ENCODE measurements around the gene CDK5R1. TPM values are rescaled to one million over a fixed set of nuclear protein-coding genes. Genes with fewer than 3 reads are reported as not detected.
A peak's percentile ranks its signal among the peaks of the same experiment; 100 is the strongest.

Gene CDK5R1
- polyA plus RNA-seq, 10 donors, result 6.0 to 12.2 (median 8.3) TPM

DNA sequence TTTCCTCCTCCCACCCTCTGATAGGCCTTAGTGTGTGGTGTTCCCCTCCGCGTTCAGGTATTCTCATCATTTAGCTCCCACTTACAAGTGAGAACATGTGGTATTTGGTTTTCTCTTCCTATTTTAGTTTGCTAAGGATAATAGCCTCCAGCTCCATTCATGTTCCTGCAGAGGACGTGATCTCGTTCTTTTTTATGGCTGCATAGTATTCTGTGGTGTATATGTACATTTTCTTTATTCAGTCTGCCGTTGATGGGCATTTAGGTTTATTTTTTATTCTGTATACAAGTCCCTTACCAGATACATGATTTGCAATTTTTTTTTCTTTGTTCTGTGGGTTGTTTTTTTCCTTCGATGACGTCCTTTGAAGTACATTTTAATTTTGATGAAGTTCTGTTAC lies 18.8 kb upstream of the CDK5R1 start:
- DNase-seq, result no peak

DNA sequence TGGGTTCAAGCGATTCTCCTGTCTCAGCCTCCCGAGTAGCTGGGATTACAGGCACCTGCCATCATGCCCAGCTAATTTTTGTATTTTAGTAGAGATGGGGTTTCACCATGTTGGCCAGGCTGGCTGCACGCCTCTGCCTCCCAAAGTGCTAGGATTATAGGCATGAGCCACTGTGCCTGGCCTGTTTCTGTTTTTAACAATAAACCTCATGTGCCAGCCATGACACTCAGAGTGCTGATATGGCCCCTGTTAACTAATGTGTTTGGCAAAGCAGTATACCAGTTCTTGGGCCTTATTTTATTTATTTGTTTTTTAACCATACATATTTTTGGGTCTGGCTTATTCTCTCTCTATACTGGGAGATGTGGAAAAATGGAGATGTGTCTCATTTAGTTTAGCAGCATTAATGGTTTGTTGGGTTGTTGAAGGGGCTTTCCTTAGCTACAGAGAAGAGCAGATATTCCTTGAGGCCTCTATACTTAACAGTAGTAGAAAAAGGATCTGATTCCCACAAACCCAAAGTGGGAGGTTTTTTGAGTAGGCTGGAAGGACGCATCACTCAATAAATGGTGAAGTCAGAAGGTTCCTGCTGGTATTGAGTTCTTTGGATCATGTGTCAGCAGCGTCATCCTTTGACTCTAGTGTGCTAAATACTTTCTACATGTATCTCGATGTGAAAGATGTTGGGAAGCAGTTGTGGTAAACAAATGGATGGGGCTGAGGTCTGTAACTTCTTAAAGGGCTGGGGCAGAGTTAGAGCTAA lies 16.2 kb upstream of the CDK5R1 start:
- no peak for DNase-seq

DNA sequence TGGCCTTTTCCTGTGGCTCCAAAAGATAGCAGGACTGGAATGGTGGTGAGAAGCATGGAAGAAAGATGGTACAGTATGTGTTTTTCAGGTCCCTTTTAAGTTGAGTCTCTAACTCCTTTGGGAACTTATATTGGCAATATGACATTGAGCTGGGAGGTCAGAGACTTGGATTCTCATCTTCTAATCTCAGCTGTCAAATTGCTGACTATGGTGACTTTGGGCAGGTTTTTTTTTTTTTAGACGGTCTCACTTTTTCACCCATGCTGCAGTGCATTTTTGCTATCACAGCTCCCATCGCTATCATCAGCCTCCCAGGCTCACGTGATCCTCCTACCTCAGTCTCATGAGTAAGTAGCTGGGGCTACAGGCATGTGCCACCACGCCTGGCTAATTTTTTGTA lies 15.1 kb upstream of the CDK5R1 start:
- no peak for DNase-seq

DNA sequence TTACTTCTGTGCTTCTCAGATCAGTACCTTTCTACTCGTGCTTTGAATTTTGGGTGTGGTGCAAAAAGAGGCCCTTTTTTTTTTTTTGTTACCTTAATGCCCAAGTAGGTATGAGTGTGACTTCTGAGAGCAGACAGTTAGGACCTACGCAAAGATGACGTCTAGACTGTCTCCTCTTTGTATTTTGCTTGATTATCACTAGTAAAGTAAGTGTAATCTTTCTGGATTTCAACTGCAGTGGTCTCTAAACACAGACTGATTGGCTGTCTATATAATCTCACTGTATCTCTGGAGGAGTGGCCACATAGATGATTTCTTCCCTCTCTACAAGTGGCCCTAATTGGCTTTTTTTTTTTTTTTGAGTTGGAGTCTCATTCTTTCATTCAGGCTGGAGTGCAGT lies 11.5 kb upstream of the CDK5R1 start:
- no peak for DNase-seq

DNA sequence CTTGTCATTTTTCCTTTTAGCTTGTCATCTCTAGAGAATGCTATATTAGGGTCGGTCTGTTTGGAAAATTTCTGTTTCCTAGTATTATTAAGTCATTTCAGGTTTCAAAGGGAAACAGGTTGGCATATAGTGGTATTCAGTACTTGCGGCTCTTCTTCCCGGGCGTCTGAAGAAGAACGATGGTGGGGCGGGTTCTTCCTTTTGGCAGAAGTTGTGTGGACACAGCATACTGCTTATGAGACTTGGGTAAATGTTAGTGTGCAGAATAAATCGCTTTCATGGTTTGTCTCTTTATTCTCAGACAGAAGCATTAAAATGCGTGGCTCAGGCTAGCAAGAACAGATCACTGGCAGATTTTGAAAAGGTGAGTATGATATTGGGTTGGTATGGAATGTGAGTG lies 9.6 kb upstream of the CDK5R1 start:
- DNase-seq, result no peak

DNA sequence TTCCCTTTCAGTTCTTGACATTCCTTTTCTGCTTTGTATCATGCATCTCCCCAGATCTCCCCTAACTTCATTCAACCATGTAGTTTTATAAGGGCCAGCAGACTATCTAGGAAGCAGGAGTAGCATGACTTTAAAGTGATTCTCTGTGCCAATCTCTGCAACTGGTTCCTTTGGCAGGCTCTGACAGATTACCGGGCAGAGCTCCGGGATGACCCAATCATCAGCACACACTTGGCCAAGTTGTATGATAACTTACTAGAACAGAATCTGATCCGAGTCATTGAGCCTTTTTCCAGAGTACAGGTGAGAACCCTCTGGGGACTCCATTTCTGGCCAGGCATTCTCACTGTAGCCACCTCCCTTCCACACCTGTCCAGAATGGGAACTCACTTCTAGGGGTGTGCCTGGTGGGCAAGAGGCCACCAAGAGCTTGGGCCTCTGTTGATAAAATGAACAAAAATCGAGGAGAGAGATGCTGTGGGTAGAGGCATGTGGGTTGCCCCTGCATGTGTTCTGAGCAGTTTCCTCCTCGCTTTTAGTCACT lies 7.6 kb upstream of the CDK5R1 start:
- no peak for DNase-seq

DNA sequence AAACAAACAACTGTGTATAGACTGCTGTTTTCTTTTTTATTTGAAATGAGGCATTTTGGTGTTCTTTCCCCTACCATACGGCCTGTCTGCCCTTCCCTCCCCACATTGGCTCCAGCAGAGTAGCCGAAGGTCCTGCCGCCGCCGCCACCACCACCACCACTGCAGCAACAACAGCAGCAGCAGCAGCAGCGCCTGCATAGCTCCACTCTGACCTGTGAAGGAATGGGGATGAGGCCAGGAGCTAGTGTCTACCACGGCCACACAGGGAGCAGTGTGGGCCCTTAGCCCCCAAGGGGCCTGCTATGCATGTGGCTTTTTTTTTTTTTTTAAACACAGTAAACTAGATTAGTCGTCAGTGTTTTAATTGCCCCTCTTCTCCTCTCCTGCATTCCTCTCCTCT lies 5.6 kb upstream of the CDK5R1 start:
- DNase-seq, result no peak

DNA sequence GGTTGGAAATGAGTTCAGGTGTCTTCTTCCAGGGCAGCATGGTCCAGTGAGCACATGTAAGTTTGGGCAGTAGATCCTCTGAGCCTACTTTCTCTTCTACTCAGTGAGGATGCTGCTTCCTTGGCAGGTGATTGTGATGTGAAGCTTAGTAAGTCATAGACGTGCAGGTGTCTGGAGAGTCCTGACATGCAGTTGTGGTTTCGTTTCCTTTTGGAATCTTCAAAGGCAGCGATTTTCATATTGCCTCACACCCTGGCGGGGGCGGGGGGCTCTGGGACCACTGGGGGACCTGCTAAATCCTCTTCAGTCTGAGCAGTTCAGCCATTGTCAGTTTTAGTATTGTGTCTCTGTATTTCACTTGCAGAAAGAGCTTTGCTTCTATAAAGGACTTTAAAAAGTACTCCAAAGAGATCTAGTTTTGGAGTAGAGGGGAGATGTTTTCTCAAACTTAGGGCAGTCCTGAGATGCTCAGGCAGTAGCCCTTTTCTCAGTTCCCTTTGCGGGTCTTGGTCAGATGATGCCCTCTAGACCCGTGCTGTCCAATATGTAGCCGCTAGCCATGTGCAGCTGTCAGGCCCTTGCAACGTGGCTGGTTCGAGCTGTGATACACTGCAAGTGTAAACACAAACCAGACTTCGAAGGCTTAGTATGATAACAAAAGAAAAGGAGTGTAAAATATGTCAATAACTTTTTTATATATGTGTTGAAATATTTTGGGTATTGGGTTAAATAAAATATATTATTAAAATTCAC lies 4.0 kb upstream of the CDK5R1 start:
- DNase-seq, result no peak

DNA sequence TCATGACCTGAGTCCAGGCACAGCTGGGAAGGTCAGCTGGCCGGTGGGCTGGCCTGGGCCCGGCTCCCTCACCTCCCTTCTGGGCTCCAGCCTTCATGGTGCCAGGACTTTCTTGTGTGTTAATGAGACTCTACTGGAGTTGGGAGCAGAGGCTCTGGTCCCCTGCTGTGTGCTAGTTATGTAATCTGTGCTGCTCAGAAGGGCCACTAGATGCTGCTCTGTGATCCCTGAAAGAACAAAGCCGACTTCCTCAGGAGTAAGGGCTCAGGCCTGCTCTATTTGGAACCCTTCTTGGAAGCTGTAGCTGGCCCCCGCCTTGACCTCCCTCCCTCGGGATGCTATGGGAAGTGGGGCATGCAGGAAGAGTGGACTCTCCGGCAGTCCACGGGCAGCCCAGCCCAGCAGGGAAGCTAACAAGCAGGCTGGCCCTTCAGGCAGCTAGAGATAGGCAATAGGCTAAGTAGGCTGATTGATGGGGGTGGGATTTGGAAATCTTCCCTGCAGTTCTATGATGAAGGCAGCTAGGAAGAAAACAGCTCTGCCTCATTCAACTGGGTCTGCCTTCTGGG lies 3.3 kb upstream of the CDK5R1 start:
- peak; percentile 74 to 94 (median 85) for DNase-seq

DNA sequence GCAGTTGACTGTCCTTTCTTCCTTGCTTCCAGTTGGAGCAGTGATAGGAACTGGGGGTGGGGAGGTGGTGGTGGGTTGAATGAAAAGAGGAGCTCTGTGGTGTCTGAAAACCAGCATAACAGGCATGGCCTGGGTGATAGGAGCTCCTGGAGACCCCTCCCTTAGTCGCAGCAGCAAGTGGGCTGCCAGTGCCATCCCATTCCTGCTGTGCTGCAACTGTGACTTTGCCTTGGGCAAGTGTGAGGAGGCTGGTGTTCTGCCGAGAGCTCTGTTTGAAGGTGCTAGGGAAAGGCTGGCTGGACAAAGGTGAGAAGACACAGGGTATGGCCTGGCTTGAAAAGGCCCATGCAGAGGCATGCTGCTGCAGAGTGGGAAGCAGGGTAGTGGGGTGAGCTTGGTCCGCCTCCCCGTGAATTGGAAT lies 2.7 kb upstream of the CDK5R1 start:
- DNase-seq, result no peak

DNA sequence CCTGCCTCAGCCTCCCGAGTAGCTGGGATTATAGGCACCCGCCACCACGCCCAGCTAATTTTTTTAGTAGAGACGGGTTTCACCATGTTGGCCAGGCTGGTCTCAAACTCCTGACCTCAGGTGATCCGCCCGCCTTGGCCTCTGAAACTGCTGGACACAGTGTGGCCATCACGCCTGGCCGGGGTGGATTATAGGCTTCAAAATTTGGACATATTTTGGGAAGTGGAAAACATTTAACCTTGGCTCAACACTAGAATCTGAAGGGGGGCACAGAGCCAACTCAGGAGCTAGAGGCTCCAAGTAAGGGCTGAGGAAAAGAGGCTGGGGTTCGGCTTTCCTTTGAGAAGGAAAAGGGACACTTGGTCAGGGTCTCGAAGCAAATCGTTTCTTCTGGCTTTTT lies 2.2 kb upstream of the CDK5R1 start:
- peak in 1 of 3 donors; percentile 42 for DNase-seq

DNA sequence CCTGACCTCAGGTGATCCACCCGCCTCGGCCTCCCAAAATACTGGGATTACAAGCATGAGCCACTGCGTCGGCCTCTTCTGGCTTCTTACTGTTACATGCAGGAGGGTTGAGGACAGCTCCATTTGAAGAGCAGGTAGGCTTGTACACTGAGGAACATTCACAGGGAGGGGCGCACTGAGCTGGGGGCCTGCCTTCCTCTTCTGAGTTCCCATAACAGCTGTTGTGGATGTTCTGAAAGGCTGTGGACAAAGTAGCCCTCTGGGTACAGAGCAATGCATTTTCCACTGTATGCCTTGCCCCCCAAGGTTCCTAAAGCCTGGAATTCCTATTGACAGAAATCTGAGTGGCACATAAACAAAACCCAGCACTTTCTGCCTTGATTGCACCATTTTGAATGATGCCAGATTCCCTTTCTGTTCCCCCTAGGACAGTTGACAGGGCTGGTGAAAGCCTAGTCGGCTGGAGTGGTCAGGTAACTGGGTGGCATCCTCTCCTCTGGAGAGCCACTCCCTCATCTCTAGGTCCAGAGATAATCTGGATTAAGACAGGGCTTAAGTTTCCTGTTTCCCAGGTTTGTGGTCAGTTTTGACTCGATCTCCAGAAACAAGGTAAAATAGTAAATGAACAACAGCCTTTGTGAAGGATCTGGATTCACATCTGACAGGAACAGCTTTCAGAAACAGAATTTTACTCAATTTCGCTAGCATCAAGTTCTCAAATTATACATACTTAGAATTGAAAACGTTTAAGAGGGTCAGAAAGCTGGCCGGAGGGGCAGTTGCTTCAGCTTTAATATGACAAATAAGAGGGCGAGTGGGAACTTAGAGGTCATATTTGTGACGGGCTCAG lies 1.3 kb upstream of the CDK5R1 start:
- DNase-seq, result no peak

DNA sequence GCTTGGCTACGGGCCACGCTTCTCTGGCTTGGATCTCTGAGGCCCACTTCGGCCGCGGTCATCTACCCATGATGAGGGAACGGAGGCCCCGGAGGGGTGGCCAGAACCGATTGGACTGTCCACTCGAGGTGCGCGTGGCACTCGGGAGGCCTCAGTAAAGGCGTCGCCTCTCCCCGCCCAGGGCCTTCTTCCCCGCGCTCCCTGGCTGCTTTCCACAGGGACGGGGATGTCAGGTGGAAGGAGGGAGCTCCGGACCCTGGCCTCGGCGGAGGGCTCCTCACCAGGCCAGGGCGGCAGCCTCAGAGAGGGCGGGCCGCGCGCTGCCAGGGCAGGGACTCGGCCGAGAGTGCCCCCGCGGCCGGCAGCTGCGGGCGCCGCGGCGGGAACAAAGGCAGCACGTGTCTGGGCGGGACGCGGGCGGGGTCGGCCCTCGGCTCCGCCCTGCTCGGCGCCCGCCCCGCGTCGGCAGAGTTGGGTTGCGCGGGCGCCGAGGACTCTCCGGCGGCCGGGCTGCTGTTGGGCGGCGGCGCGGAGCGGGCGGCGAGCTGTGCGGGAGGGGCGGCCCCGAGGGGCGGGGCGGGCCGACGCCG lies 587 bp upstream of the CDK5R1 start:
- peak; percentile 74 to 88 (median 81) for DNase-seq

DNA sequence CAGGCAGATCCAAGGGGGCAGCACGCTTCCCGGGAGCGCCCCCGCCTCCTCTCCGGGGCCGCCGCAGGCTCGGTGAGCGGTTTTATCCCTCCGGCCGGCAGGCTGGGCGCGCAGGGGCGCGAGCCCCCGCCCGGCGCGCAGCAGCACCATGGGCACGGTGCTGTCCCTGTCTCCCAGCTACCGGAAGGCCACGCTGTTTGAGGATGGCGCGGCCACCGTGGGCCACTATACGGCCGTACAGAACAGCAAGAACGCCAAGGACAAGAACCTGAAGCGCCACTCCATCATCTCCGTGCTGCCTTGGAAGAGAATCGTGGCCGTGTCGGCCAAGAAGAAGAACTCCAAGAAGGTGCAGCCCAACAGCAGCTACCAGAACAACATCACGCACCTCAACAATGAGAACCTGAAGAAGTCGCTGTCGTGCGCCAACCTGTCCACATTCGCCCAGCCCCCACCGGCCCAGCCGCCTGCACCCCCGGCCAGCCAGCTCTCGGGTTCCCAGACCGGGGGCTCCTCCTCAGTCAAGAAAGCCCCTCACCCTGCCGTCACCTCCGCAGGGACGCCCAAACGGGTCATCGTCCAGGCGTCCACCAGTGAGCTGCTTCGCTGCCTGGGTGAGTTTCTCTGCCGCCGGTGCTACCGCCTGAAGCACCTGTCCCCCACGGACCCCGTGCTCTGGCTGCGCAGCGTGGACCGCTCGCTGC lies 832 bp downstream of the CDK5R1 start:
- peak in 1 of 3 donors; percentile 67 for DNase-seq

DNA sequence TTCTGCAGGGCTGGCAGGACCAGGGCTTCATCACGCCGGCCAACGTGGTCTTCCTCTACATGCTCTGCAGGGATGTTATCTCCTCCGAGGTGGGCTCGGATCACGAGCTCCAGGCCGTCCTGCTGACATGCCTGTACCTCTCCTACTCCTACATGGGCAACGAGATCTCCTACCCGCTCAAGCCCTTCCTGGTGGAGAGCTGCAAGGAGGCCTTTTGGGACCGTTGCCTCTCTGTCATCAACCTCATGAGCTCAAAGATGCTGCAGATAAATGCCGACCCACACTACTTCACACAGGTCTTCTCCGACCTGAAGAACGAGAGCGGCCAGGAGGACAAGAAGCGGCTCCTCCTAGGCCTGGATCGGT lies 1.4 kb downstream of the CDK5R1 start:
- DNase-seq, result no peak

DNA sequence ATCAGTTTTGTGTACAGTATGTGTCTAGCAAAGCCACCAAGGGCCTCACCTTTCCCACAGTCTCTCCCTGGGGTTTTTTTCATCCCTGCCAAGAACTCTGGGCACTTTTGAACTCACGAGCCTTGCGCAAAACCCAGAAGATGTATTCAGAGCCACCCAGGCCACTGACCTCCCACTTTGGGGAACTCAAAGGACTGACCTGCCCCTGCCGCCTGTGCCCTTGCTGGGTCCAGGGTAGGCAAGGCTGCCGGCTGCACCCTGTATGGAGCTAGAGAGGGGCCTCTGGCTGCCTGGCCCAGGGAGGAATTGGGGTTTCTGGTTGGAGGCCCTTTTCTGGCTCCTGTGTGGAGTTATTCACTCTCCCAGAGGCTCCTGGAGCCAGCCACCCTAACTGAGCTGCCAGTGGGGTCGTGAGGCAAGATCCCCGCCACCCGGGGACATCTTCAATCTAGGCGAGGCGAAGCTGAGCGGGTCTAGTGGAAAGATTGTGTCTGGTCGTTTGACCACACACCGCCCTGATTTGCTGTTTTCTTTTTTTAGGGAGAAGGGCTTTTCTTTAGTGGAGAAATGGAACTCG lies 1.9 kb downstream of the CDK5R1 start:
- no peak for DNase-seq

DNA sequence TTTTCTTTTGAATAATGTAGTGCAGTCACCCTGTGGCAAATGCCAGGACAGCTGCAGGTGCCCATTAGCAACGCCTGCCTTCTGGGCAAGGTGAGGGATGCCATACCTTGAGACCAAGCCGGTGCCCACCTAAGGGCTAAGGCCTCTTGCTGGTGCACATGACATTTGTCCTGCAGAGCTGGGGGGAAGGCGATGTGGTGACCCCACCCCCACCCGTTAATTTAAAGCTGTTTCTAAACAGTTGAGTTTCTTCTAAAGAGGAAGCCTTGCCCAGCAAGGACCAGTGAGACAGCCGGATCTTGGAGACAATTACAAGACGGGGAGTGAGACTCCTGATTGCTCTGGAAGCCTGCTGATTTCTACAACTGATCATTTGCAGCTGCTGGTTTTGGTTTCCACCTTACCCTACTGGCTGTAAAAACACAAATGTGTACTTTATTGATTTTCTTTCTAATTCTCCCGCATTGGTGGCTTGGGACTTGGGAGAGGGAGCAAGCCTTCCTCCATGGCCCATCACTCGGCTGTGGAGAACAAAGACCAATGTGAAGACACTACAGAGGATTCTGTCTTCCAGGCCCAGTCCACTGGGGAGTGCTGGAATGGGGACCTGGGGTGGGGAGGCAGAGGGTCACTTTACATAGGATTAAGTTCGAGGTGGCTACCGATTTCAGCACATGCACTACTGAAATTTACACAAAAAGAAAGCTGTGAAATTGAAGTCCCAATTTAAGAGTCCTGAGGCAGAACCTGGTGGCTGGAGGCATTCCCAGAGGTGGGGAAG lies 2.7 kb downstream of the CDK5R1 start:
- no peak for DNase-seq

DNA sequence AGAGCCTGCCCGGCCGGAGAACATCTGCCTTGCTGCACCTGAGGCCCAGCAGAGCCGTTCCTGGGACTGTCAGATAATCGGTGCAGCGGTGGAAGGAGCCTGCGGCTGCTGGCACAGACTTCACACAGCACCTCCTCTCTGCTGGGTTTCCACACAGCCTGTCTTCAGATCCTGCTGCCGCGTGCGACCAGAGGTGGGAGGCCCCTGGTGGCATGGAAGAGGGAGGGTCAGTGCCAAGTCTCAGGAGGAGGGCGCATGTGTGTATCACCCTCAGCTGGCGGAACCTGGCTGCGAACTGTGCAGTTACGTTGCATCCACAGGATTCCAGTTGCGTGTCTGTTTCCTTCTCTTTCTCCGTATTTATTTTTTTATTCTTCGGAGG lies 3.3 kb downstream of the CDK5R1 start:
- no peak for DNase-seq

DNA sequence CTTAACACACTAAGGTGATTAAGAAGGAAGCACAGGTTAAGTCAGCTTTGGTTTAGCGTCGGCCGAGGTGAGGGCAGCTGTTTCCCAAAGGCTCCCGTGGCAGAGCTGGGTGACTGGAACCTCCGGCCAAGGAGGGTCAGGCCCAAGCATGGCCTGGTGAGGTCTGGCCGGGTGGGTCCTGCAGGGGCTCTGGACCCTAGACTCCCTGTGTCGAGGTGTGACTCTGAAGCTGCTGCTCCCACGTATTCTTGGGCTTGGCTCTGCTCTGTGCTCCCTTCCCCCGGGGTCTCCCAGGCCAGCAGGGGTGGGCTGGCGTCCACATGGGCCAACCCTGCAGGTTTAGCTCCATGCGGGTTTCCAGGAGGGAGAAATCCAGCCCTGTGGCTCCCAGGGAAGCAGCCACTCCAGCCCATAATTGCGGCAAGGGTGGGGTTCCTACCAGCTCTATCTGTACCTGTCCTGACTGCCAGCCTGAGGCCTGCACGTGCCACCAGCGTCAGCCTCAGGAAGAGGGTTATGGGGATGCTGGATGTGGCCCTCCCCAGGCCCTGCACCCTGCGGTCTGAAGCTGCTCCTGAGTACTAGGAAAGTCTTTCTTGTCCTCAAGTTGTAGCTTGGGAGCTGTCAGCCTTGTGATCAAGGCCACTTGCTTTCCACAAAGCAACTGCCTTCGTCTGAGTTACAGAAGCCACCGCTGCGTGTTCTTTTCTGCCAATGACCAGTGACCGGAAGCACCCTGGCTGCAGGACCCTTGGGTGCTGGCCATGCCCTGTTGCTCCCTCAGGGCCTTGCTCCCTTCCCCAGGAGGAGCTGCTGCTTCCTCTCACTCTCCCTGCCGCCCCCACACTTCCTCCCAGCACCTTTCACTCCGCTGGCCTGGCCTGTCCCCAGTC lies 4.8 kb downstream of the CDK5R1 start:
- no peak for DNase-seq
